Thoracic aorta (tissue), 2 donors: ENCODE measurements around the gene COPS8. TPM values are rescaled to one million over a fixed set of nuclear protein-coding genes. Genes with fewer than 3 reads are reported as not detected.
A peak's percentile ranks its signal among the peaks of the same experiment; 100 is the strongest.

Experiments used
- ATAC-seq: fragments of 150-250 bp; one replicate; pipeline ENCODE4 v1.8.0; 2017; ENCODE audit warnings: low read depth; ENCODE audit not compliant: insufficient number of reproducible peaks, low FRiP score
- DNase-seq: peaks from one replicate; pipeline ENCODE4 v3.0.0-alpha.2; 2020; ENCODE audit warnings: low spot score
- H3K27ac ChIP-seq, 2 donors: fragments of 200-600 bp; sonication (generic); 1 replicate in 1 of 2; 2 replicates in 1 of 2; pipeline ENCODE4 v1.5.1; 2016; ENCODE audit warnings: mild to moderate bottlenecking in 2 of 2, moderate library complexity in 2 of 2
- H3K27me3 ChIP-seq: fragments of 200-600 bp; sonication (generic); replicated peaks from 2 replicates; pipeline ENCODE4 v1.6.0; 2016; ENCODE audit warnings: mild to moderate bottlenecking; ENCODE audit not compliant: insufficient read depth
- H3K36me3 ChIP-seq: fragments of 200-600 bp; sonication (generic); one replicate; pipeline ENCODE4 v1.5.1; 2016
- H3K4me1 ChIP-seq, 2 donors: fragments of 200-600 bp; sonication (generic); 1 replicate in 1 of 2; 2 replicates in 1 of 2; pipeline versions ENCODE4 v1.5.1 to v1.6.0; 2016; ENCODE audit warnings: low read depth in 2 of 2, mild to moderate bottlenecking in 1 of 2; ENCODE audit not compliant: control insufficient read depth in 1 of 2
- H3K4me3 ChIP-seq: fragments of 200-600 bp; sonication (generic); 2 replicates; pipeline ENCODE4 v1.5.1; 2016; ENCODE audit warnings: mild to moderate bottlenecking
- H3K9me3 ChIP-seq: fragments of 200-600 bp; sonication (generic); 2 replicates; pipeline ENCODE4 v1.5.1; 2016
- total RNA-seq, 2 donors: library from RNA; depleted of rRNA; stranded (reverse); fragments of >200 nt; gene quantifications; one replicate each; pipeline versions ENCODE4 v1.1.0 to v1.2.3, GENCODE V29; 2016
- TF ChIP-seq, protein P1 (sequence below): fragments of 200-600 bp; sonication (generic); IDR thresholded peaks from one replicate; pipeline ENCODE4 v1.5.1; 2019; ENCODE audit warnings: antibody characterized with exemption

COPS8 gene
- total RNA-seq, 2 donors from 2014 or later = 62.8 to 83.7 TPM

DNA sequence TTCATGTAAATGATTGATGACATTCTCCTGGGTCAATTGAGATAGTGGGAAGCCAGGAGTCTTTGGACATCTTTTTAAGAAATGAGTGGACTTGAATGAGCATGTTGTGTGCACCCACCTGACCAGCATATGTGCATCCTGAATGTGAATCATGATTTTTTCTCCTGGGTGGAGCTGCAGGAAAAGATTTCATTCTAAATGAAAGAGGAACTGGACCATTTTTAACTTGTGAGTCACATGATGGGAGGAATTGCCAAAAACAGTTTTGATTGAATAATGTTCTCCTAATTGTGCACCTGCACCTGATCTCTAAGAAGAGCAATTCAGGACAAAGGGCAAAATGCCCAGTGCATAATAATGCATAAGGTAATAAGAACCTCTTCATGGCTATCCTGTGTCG is 32.3 kb downstream of the COPS8 start:
- H3K27me3 ChIP-seq = no peaks in the 10 kb centered on the region
- H3K36me3 ChIP-seq = no peaks in the 10 kb centered on the region
- DNase-seq (no peak), ATAC-seq (no peak)
- H3K4me1 ChIP-seq = no peaks in the 10 kb centered on the region
- TF ChIP-seq, protein P1, sequence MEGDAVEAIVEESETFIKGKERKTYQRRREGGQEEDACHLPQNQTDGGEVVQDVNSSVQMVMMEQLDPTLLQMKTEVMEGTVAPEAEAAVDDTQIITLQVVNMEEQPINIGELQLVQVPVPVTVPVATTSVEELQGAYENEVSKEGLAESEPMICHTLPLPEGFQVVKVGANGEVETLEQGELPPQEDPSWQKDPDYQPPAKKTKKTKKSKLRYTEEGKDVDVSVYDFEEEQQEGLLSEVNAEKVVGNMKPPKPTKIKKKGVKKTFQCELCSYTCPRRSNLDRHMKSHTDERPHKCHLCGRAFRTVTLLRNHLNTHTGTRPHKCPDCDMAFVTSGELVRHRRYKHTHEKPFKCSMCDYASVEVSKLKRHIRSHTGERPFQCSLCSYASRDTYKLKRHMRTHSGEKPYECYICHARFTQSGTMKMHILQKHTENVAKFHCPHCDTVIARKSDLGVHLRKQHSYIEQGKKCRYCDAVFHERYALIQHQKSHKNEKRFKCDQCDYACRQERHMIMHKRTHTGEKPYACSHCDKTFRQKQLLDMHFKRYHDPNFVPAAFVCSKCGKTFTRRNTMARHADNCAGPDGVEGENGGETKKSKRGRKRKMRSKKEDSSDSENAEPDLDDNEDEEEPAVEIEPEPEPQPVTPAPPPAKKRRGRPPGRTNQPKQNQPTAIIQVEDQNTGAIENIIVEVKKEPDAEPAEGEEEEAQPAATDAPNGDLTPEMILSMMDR = no peak
- no peak overlapping the region for H3K27ac ChIP-seq
- H3K4me3 ChIP-seq = no peak overlapping the region
- no peaks in the 10 kb centered on the region for H3K9me3 ChIP-seq

GRCh38 chr2:237118561-237119155 is 33.0 kb downstream of the COPS8 start:
- H3K4me3 ChIP-seq = no peak overlapping the region
- H3K9me3 ChIP-seq = no peaks in the 10 kb centered on the region
- H3K27ac ChIP-seq = no peak overlapping the region
- no peaks in the 10 kb centered on the region for H3K27me3 ChIP-seq
- TF ChIP-seq, protein P1 = no peak
- H3K4me1 ChIP-seq = no peaks in the 10 kb centered on the region
- H3K36me3 ChIP-seq = no peaks in the 10 kb centered on the region
- DNase-seq (no peak), ATAC-seq (no peak)

- Histone ChIP-seq H3K9me3 (no peaks in the 10 kb centered on the region), H3K27ac (no peak overlapping the region), H3K4me1 (no peaks in the 10 kb centered on the region), H3K27me3 (no peaks in the 10 kb centered on the region), H3K36me3 (no peaks in the 10 kb centered on the region), H3K4me3 (no peak overlapping the region)
- ATAC-seq = no peak
- TF ChIP-seq, protein P1 = no peak
- DNase-seq = no peak
Observed at GRCh38 chr2:237120916-237121315, 35.2 kb downstream of the COPS8 start.

- no peaks in the 10 kb centered on the region for H3K9me3 ChIP-seq
- no peaks in the 10 kb centered on the region for H3K4me1 ChIP-seq
- ATAC-seq (no peak), DNase-seq (no peak)
- TF ChIP-seq, protein P1 = no peak
- H3K27ac ChIP-seq = no peak overlapping the region
- H3K4me3 ChIP-seq = no peak overlapping the region
- no peaks in the 10 kb centered on the region for H3K36me3 ChIP-seq
- H3K27me3 ChIP-seq = no peaks in the 10 kb centered on the region
Observed at GRCh38 chr2:237121321-237121720, 35.6 kb downstream of the COPS8 start.

DNA sequence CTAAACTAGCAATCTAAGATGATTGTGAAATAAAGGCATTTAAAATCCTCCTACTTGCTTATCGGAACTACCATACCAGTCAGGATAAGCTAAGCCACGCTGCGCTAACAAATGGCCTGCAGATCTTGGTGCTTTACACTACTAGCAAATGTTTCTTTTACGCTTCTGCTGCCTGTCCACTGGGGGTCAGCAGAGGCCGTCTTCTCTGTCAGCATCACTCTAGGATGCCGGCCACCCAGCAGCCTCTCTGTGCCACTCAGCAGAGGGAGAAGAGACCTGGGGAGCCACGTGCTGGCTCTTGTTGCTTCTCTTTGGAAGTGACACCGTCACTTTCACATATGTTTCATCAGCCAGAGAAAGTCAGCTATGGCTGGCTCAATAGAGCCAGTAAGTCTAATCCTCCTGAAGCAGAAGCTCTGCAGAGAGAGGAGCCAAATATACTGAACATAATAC is 36.6 kb downstream of the COPS8 start:
- Histone ChIP-seq H3K4me3 (no peak overlapping the region), H3K36me3 (no peaks in the 10 kb centered on the region), H3K4me1 (no peaks in the 10 kb centered on the region), H3K27me3 (no peaks in the 10 kb centered on the region), H3K27ac (no peak overlapping the region), H3K9me3 (no peaks in the 10 kb centered on the region)
- ATAC-seq (no peak), DNase-seq (no peak)
- TF ChIP-seq, protein P1 = peak; percentile 72
